ELF-1 (cell line): ENCODE measurements around the gene RASD1.

ENCODE experiments used
- DNase-seq: peaks from one replicate; pipeline ENCODE4 v3.0.0-alpha.2; 2016; ENCODE audit warnings: low read depth, low spot score

Gene RASD1

DNA sequence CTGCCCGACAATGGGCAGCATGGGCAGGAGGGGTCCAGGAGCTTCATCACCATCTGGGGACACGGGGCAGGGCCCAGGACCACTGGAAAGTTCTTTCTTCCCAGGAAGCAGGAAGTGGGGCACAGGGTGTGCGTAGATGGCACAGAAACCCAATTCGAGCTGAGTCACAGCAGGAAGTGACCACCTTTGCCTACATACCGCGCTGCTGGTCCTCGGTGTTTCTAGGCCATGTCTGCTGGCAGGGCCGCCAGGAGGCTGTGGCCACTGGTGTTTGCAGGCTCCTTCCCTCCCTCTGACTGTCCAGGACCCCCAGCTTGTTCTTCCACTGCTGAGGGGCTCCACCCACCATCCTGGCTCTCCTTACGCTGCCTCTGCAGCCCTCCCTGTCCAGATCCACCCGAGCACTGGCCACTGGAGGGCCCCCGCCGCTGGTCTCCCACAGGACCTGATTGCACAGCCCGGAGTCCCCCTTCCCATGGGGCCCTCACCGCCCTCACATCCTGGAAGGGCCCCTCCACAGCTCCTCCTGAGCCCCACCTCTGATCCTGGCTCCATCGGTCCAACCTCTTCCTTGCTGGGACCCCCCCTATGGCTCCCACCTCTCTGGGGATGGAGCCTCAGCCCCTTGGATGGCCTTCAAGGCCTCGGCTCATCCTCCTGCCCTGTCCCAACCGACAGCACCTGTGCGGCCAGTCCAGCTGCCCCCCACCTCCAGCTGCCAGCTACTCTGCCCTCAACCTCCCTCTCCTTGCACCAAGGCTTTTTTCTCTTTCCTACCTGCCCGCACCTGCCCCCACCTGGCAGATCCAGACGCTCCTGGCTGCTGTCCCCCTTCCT is 14.5 kb upstream of the RASD1 start:
- DNase-seq: no peak

DNA sequence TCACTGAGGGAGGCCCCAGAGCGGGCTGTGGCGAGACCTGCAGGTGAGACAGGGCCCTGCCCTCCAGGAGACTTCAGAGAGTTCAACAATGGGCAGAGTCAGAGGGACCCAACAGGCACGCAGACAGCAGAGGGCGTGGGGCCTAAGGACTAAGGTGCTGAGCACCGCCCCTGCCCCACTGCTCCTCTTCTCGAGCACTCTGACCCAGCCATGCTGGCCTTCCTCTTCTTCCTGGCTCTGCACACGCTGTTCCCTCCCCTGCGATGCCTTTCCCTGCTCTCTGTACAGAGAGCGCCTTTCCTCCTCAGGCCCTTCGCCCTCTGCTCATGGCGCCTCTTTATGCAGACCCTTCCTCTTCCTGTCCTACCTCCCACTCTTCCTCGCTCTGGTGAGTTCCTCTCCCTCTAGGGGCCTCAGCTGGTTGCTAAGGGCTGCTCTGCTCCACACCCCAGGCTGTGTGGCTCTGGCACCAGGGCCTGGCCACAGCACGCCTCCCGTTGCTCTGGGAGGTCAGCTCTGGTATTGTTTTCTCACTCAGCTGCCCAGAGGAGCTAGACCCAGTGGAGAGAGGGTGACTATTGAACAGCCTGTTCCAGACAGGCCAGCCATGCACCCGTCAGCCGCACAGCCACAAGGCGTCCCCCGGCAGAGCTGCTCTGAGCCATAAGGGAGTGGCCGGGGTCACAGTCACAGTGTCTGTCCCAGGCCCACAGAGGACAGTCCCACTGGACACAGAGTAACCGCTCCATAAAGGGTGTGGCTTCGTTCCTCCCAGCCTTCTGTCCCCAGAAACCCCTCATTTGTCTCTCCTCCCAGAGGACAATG is 13.6 kb upstream of the RASD1 start:
- no peak for DNase-seq

DNA sequence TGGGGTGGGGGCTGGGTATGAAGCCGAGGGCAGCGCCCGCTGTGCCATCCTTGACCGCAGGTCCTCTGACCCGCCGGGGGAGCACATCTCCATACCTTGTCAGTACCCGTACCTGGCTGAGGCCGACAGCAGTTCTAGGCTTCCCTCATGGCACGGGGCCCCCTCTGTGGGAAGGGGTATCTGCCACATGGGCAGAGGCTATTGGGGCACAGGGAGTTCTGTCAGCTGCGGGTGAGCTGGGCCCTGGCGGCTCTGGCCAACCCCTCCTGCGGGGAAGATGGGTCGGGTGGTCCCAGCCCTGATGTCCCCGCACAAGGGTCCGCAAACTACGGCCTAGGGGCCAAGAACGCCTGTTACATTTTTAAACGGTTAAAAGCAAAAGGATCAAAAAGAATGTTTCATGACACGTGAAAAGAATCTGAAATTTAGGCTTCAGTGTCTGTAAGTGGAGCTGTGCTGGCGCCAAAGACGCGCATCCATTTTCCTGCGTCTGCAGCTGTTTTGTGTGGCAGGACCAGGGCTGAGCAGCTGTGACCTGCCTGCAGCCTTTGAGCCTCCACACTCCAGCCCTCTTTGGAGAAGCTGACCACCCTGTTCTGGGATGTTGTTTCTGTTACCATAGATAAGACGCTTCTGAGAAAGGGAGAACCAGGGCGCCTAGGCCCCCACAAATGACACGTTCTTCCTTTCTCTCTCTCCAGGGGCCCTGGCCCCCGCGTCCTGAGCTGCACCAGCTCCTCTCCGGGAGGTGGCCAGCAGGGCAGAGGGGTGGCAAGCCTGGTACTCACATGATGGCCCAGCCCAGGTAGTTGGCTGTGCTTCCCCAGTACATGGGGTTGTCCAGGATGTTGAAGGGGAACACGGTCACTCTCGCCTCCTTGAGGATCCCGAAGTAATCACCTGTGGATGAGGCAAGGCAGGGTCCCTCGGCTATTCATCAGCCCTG is 12.7 kb upstream of the RASD1 start:
- no peak for DNase-seq

DNA sequence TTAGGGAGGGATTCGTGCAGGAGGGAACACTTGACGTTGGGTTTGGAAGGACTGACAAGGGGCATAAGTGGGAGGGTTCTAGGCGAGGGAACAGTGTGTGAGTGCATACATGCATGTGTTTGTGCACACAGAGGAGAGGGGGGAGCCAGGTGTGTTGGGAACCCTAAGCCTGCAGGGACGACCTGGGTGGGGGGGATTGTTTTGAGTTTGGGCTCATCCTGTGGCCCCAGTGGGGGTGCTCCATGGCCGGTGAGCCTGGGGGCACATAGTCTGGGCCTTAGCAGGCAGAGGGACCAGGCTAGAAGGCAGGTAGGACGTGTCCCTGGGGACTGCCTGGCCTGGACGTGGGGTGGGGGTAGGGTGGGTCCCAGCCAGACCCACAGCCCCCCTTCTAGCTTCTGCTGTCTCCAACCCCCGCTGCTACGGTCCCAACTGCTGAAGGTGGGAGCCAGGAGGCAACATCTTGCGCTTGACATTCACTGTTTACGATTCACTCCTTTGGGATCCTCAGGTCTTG is 11.9 kb upstream of the RASD1 start:
- DNase-seq: no peak

DNA sequence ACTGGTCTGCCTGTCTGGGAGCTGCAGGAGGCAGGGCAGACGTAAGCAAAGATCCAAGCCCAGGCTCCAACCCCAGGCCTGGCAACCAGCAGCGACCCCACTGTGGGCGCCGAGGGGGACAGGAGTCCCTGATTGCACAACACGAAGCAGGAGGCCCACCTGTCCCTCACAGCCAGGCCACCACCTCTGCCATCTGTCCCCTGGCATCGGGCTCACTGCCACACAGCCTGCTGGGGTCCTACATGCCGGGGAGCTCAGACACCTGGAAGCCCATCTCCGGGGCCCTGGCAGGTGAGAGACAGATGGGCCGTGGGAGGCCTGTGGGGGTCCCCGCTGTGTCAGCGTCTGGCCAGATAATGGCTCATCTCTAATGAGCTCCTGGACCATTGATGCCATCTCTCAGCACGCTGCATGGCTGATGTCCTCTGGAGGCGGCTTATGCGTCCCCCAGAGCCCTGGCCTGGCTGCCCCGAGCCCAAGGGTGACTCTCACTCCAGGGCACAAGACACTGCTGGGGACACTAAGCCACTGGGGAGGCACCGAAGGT is 11.3 kb upstream of the RASD1 start:
- no peak for DNase-seq

- no peak for DNase-seq
Observed at GRCh38 chr17:17506893-17507464, 10.8 kb upstream of the RASD1 start.

DNA sequence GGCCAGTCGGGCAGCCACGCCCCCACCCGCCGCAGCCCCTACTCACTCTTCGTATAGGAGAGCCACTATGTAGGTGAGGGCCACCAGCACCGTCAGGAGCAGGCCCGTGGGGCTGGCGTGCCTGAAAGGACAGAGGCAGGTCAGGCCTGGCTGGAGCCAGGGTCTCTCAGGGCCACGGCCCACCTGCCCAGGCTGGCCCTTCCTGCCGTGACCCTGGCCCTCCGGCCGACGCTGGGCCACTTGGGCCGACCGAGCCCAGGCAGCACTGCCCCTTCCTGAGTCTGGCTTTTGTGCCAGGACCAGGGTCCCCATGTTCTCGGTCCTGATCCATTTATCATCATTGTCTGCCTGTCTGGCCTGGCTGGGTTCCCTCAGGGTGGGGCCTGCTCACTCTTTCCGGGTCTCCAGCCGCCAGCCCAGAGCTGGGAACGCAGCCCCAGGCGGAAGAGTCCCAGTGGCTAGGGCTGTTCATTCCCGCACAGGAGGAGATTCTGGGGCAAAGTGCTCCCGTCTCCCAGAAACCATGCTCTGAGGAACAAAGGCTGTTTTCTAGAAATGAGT is 10.1 kb upstream of the RASD1 start:
- DNase-seq: no peak

GRCh38 chr17:17505610-17506171 is 9.5 kb upstream of the RASD1 start:
- DNase-seq: no peak

GRCh38 chr17:17505151-17505550 is 9.0 kb upstream of the RASD1 start:
- DNase-seq: no peak

- DNase-seq: no peak
Observed at GRCh38 chr17:17504341-17505140, 8.3 kb upstream of the RASD1 start.

- no peak for DNase-seq
Observed at GRCh38 chr17:17503566-17504130, 7.5 kb upstream of the RASD1 start.

DNA sequence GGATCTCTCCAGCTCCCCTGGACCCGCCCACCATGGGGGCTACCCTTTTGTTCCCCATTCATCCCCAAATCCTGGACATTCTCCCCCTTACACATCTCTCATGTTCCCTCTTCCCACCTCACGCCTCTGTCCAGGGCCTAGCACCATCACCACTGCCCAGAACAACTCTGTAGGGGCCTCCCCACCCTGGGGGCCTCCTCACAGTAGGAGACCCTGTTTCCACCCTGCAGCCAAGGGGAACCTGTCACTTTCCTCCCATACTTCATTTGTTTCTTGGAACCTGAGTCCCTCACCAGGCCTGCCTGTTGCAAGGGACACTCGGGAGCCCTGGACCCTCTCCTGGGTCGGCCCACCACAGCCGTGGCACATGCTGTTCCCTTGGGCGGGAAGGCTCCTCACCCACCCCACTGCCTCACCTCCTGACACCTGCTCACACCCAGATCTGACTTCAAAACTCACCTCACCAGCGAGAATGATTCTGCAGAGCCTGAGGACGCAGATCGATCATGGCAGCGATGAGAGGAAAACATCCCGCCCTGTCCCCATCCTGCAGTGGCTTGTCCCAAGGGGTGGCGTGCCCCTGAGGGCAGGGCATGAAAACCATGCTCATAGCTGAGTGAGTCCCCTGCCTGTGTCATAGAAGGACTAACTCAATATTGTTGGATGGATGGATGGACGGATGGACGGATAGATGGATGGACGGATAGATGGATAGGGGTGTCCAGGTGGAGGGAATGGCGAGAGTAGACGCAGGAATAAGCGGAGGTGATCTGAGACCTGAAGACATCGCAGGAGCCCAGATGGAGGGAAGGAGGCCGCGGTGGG is 6.8 kb upstream of the RASD1 start:
- no peak for DNase-seq

- DNase-seq: no peak
Observed at GRCh38 chr17:17500999-17501605, 4.9 kb upstream of the RASD1 start.

- DNase-seq: no peak
Observed at GRCh38 chr17:17499402-17500145, 3.4 kb upstream of the RASD1 start.

GRCh38 chr17:17498606-17499301 is 2.6 kb upstream of the RASD1 start:
- DNase-seq: no peak

- no peak for DNase-seq
Observed at GRCh38 chr17:17497845-17498520, 1.8 kb upstream of the RASD1 start.
